AG09309 (cell line): ENCODE measurements around the gene CLDN22.

Experiments used
- DNase-seq: peaks from one replicate; pipeline ENCODE4 v3.0.0-alpha.2; 2010; ENCODE audit warnings: low read depth
- H3K4me3 ChIP-seq: 2 replicates; pipeline ENCODE4 v1.5.1; 2011; ENCODE audit warnings: mild to moderate bottlenecking, low read depth, low read length, moderate library complexity; ENCODE audit not compliant: control insufficient read depth
- TF ChIP-seq, protein P1 (sequence below): IDR thresholded peaks from 2 replicates; pipeline ENCODE4 v1.5.1; 2011; ENCODE audit warnings: mild to moderate bottlenecking, low read depth, low read length, inconsistent platforms; ENCODE audit not compliant: insufficient read depth, control insufficient read depth; ENCODE audit errors: missing control alignments

The CLDN22 gene

DNA sequence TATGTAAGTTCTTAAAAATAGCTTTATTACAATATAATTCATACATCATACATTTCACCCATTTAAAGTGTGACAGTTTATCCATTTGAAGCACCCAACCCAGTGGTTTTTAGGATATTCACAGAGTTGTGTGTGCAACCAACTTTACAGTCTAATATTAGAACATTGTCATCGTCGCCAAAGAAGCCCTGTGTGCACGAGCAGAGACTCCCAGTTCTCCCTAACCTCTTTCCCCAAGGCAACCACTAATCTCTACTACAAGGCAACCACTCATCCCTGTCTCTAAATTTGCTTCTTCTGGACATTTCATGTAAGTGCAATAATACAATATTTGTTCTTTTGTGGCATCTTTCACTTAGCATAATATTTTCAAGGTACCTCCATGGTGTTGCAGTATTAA, 47.7 kb downstream of the CLDN22 start:
- no peak for DNase-seq
- no peak overlapping the region for H3K4me3 ChIP-seq
- TF ChIP-seq, protein P1, sequence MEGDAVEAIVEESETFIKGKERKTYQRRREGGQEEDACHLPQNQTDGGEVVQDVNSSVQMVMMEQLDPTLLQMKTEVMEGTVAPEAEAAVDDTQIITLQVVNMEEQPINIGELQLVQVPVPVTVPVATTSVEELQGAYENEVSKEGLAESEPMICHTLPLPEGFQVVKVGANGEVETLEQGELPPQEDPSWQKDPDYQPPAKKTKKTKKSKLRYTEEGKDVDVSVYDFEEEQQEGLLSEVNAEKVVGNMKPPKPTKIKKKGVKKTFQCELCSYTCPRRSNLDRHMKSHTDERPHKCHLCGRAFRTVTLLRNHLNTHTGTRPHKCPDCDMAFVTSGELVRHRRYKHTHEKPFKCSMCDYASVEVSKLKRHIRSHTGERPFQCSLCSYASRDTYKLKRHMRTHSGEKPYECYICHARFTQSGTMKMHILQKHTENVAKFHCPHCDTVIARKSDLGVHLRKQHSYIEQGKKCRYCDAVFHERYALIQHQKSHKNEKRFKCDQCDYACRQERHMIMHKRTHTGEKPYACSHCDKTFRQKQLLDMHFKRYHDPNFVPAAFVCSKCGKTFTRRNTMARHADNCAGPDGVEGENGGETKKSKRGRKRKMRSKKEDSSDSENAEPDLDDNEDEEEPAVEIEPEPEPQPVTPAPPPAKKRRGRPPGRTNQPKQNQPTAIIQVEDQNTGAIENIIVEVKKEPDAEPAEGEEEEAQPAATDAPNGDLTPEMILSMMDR: no peak

GRCh38 chr4:183268556-183268955, 51.5 kb downstream of the CLDN22 start:
- H3K4me3 ChIP-seq: no peak overlapping the region
- TF ChIP-seq, protein P1: no peak
- DNase-seq: no peak
